SU-DHL-6 (cell line): ENCODE measurements around the gene GSG1L2.

Experiments
- H2AFZ ChIP-seq: fragments of 200-600 bp; sonication (generic); 2 replicates; pipeline ENCODE4 v1.6.1; 2014; ENCODE audit warnings: low read depth, mild to moderate bottlenecking, moderate library complexity, mixed read lengths, antibody characterized with exemption, low read length; ENCODE audit not compliant: severe bottlenecking
- H3F3A ChIP-seq: fragments of 200-600 bp; shearing (Covaris generic); 2 replicates; pipeline ENCODE4 v1.6.0; 2016; ENCODE audit warnings: antibody characterized with exemption, mild to moderate bottlenecking; ENCODE audit not compliant: insufficient read depth
- H3K27ac ChIP-seq: fragments of 200-600 bp; sonication (generic); 2 replicates; pipeline ENCODE4 v1.5.1; 2016; ENCODE audit warnings: low read depth, mild to moderate bottlenecking, low read length, moderate library complexity, mixed read lengths
- H3K27me3 ChIP-seq: fragments of 200-600 bp; sonication (generic), shearing (Covaris generic); 2 replicates; pipeline ENCODE4 v1.6.0; 2014; ENCODE audit warnings: mild to moderate bottlenecking, low read length
- H3K36me3 ChIP-seq: fragments of 200-600 bp; sonication (generic); 2 replicates; pipeline ENCODE4 v1.6.1; 2014; ENCODE audit warnings: mild to moderate bottlenecking, low read length, mixed read lengths
- H3K4me2 ChIP-seq: fragments of 300-600, 200-600 bp; shearing (Covaris generic), sonication (generic); 2 replicates; pipeline ENCODE4 v1.6.0; 2014; ENCODE audit warnings: low read length, low read depth, mild to moderate bottlenecking; ENCODE audit not compliant: poor library complexity, severe bottlenecking
- H3K4me3 ChIP-seq: fragments of 200-600 bp; sonication (generic); 2 replicates; pipeline ENCODE4 v1.5.1; 2014; ENCODE audit warnings: antibody characterized with exemption, low read length, mild to moderate bottlenecking, mixed read lengths; ENCODE audit not compliant: insufficient read depth, poor library complexity, severe bottlenecking
- H3K79me2 ChIP-seq: fragments of 200-600 bp; sonication (generic); 2 replicates; pipeline ENCODE4 v1.6.1; 2014; ENCODE audit warnings: mild to moderate bottlenecking, low read length, moderate library complexity; ENCODE audit not compliant: insufficient read depth
- H3K9ac ChIP-seq: fragments of 200-600 bp; sonication (generic); 2 replicates; pipeline ENCODE4 v1.7.0; 2014; ENCODE audit warnings: mild to moderate bottlenecking, low read length
- H3K9me2 ChIP-seq: fragments of 200-600 bp; sonication (generic); replicated peaks from 2 replicates; pipeline ENCODE4 v1.6.1; 2014; ENCODE audit warnings: low read length; ENCODE audit not compliant: insufficient read depth
- H3K9me3 ChIP-seq: fragments of 200-600 bp; sonication (generic); 2 replicates; pipeline ENCODE4 v1.6.1; 2014; ENCODE audit warnings: low read length, mixed read lengths; ENCODE audit not compliant: insufficient read depth
- H4K20me1 ChIP-seq: fragments of 200-600 bp; sonication (generic); 2 replicates; pipeline ENCODE4 v1.6.1; 2014; ENCODE audit warnings: low read depth, mild to moderate bottlenecking, antibody characterized with exemption, low read length, moderate library complexity, mixed read lengths
- CTCF ChIP-seq: fragments of 200-600 bp; sonication (generic); IDR thresholded peaks from one replicate; pipeline ENCODE4 v1.5.1; 2017; ENCODE audit warnings: antibody characterized with exemption, mild to moderate bottlenecking, low read length, moderate library complexity; ENCODE audit not compliant: insufficient read depth, poor library complexity, severe bottlenecking
- EZH2phosphoT487 ChIP-seq: fragments of 200-600 bp; sonication (generic), shearing (Covaris generic); conservative IDR thresholded peaks from 2 replicates; pipeline ENCODE4 v1.6.1; 2018; ENCODE audit warnings: mild to moderate bottlenecking, antibody characterized with exemption, low read length, moderate library complexity, mixed read lengths

Gene GSG1L2

GRCh38 chr17:9798724-9799123, 23.2 kb downstream of the GSG1L2 start:
- no peak for TF ChIP-seq CTCF
- TF ChIP-seq EZH2phosphoT487: no peak
- no peaks in the 10 kb centered on the region for H3K27me3 ChIP-seq
- H3K4me3 ChIP-seq: no peak overlapping the region
- no peak overlapping the region for H3K4me2 ChIP-seq
- H3K27ac ChIP-seq: no peak overlapping the region
- H3F3A ChIP-seq: no peaks in the 10 kb centered on the region
- H2AFZ ChIP-seq: no peak overlapping the region
- no peak overlapping the region for H3K9ac ChIP-seq
- no peaks in the 10 kb centered on the region for H4K20me1 ChIP-seq
- H3K36me3 ChIP-seq: no peaks in the 10 kb centered on the region
- no peaks in the 10 kb centered on the region for H3K9me3 ChIP-seq
- H3K79me2 ChIP-seq: no peaks in the 10 kb centered on the region
- no peaks in the 10 kb centered on the region for H3K9me2 ChIP-seq

- H3K4me2 ChIP-seq: no peak overlapping the region
- no peak for TF ChIP-seq EZH2phosphoT487
- no peak for TF ChIP-seq CTCF
- H2AFZ ChIP-seq: no peak overlapping the region
- H3K36me3 ChIP-seq: no peaks in the 10 kb centered on the region
- H3F3A ChIP-seq: no peaks in the 10 kb centered on the region
- no peak overlapping the region for H3K9ac ChIP-seq
- no peak overlapping the region for H3K4me3 ChIP-seq
- no peaks in the 10 kb centered on the region for H3K9me2 ChIP-seq
- no peaks in the 10 kb centered on the region for H3K79me2 ChIP-seq
- H4K20me1 ChIP-seq: no peaks in the 10 kb centered on the region
- H3K27ac ChIP-seq: no peak overlapping the region
- H3K27me3 ChIP-seq: no peaks in the 10 kb centered on the region
- H3K9me3 ChIP-seq: no peaks in the 10 kb centered on the region
Measured at GRCh38 chr17:9798008-9798407, 23.9 kb downstream of the GSG1L2 start.

- H3K9me3 ChIP-seq: no peaks in the 10 kb centered on the region
- no peaks in the 10 kb centered on the region for H3K36me3 ChIP-seq
- no peaks in the 10 kb centered on the region for H3K79me2 ChIP-seq
- no peaks in the 10 kb centered on the region for H3F3A ChIP-seq
- no peak overlapping the region for H3K9ac ChIP-seq
- no peak overlapping the region for H3K27ac ChIP-seq
- no peaks in the 10 kb centered on the region for H3K9me2 ChIP-seq
- H4K20me1 ChIP-seq: no peaks in the 10 kb centered on the region
- no peak overlapping the region for H2AFZ ChIP-seq
- H3K4me2 ChIP-seq: no peak overlapping the region
- H3K4me3 ChIP-seq: no peak overlapping the region
- no peaks in the 10 kb centered on the region for H3K27me3 ChIP-seq
- TF ChIP-seq CTCF (no peak), EZH2phosphoT487 (no peak)
Measured at GRCh38 chr17:9792181-9792840, 29.6 kb downstream of the GSG1L2 start.
